ENCODE measurements around the gene DOHH.

- TF ChIP-seq CTCF (IDR thresholded peaks at IDR 0.05; ENCODE audit: low read length): peak; percentile 16; the same call in 1 of the 2 replicates
- no peak for TF ChIP-seq EZH2 (IDR thresholded peaks at IDR 0.05; ENCODE audit: borderline replicate concordance, low read length)
Observed at GRCh38 chr19:3526507-3527237, 26.2 kb upstream of the DOHH start.
